Naive thymus-derived CD8-positive, alpha-beta T cell (primary cell): ENCODE measurements around the gene BRD3OS. TPM values are rescaled to one million over a fixed set of nuclear protein-coding genes. Genes with fewer than 3 reads are reported as not detected.

ENCODE experiments used
- ATAC-seq, 2 donors: fragments of 150-1000 bp; cut with Tn5 transposase in 1 of 2; sonication (Bioruptor Pico), chemical (Tn5 transposase) in 1 of 2; 1 replicate in 1 of 2; 2 replicates in 1 of 2; pipeline ENCODE4 v1.10.0; 2021; ENCODE audit warnings: mild to moderate bottlenecking in 2 of 2, moderate library complexity in 2 of 2
- POLR2A ChIA-PET: fragments of 350-600 bp; sonication (Branson Sonifier 250); formaldehyde crosslinking; loops from one replicate; lab custom pipeline; 2021; ENCODE audit warnings: antibody characterized with exemption; lab: Charles Lee
- DNase-seq, 10 donors: peaks; one replicate each; pipeline versions ENCODE4 v3.0.0 to v3.0.0-alpha.2; 2020 to 2022
- H3K27ac Mint-ChIP-seq, 10 donors: one replicate each; pipeline ENCODE4 v1.8.0; 2020 to 2022; ENCODE audit warnings: mild to moderate bottlenecking in 10 of 10, mixed read lengths in 10 of 10, moderate library complexity in 4 of 10, inconsistent platforms in 1 of 10
- H3K27me3 Mint-ChIP-seq, 5 donors: one replicate each; pipeline ENCODE4 v1.8.0; 2021 to 2022; ENCODE audit warnings: mixed read lengths in 5 of 5
- H3K36me3 Mint-ChIP-seq, 3 donors: one replicate each; pipeline ENCODE4 v1.8.0; 2020 to 2022; ENCODE audit warnings: mixed read lengths in 3 of 3, mild to moderate bottlenecking in 2 of 3, inconsistent platforms in 1 of 3
- H3K4me1 Mint-ChIP-seq, 4 donors: one replicate each; pipeline ENCODE4 v1.8.0; 2021 to 2022; ENCODE audit warnings: mixed read lengths in 4 of 4
- H3K4me3 Mint-ChIP-seq, 10 donors: one replicate each; pipeline ENCODE4 v1.8.0; 2020 to 2022; ENCODE audit warnings: mild to moderate bottlenecking in 10 of 10, mixed read lengths in 10 of 10, moderate library complexity in 6 of 10, inconsistent platforms in 1 of 10
- H3K9me3 Mint-ChIP-seq, 9 donors: one replicate each; pipeline ENCODE4 v1.8.0; 2020 to 2022; ENCODE audit warnings: mixed read lengths in 9 of 9, mild to moderate bottlenecking in 3 of 9, inconsistent platforms in 1 of 9, moderate library complexity in 1 of 9
- polyA plus RNA-seq, 3 donors: library from polyadenylated mRNA; unstranded; fragments of 300-500 nt; fragmentation: Illumina TruSeq; gene quantifications; one replicate each; pipeline ENCODE4 v1.2.3, GENCODE V29; 2021
- total RNA-seq, 8 experiments: library from RNA in 2 of 8; stranded (reverse) in 2 of 8; gene quantifications; one replicate each; pipeline ENCODE4 v1.2.3 and lab custom pipeline; 2021 to 2026

The BRD3OS gene
- total and polyA plus RNA-seq, 5 experiments from 2014 or later: 13.8 to 28.6 (median 20.8) TPM

- peaks cover 0 to 14% (median 7%) of the 10 kb centered on the region in 5 donors for H3K27me3 Mint-ChIP-seq
- H3K4me3 Mint-ChIP-seq: no peak overlapping the region
- H3K36me3 Mint-ChIP-seq: no peaks in the 10 kb centered on the region
- H3K9me3 Mint-ChIP-seq: no peaks in the 10 kb centered on the region
- POLR2A ChIA-PET: no interaction called here
- H3K27ac Mint-ChIP-seq: no peak overlapping the region
- no peak for ATAC-seq
- no peaks in the 10 kb centered on the region for H3K4me1 Mint-ChIP-seq
- DNase-seq: no peak
These were observed 25.4 kb upstream of the BRD3OS start for GRCh38 chr9:133999851-134000265.

- H3K4me3 Mint-ChIP-seq: no peak overlapping the region
- no peaks in the 10 kb centered on the region for H3K4me1 Mint-ChIP-seq
- H3K36me3 Mint-ChIP-seq: no peaks in the 10 kb centered on the region
- peaks cover 6 to 20% (median 12%) of the 10 kb centered on the region in 5 donors for H3K27me3 Mint-ChIP-seq
- H3K9me3 Mint-ChIP-seq: no peaks in the 10 kb centered on the region
- no peak overlapping the region for H3K27ac Mint-ChIP-seq
- DNase-seq: no peak
- ATAC-seq: no peak
- POLR2A ChIA-PET: no interaction called here
These were observed 22.5 kb upstream of the BRD3OS start for GRCh38 chr9:134002796-134003195.

- H3K4me1 Mint-ChIP-seq: no peaks in the 10 kb centered on the region
- H3K9me3 Mint-ChIP-seq: no peaks in the 10 kb centered on the region
- ATAC-seq: no peak
- no peak overlapping the region for H3K4me3 Mint-ChIP-seq
- no peaks in the 10 kb centered on the region for H3K36me3 Mint-ChIP-seq
- peak overlapping the region in 1 of 10 donors; percentile 84 for H3K27ac Mint-ChIP-seq
- POLR2A ChIA-PET: no interaction called here
- H3K27me3 Mint-ChIP-seq: peaks cover 6 to 20% (median 12%) of the 10 kb centered on the region in 5 donors
- no peak for DNase-seq
These were observed 22.0 kb upstream of the BRD3OS start for GRCh38 chr9:134003237-134003636.

GRCh38 chr9:134004131-134004873, 21.0 kb upstream of the BRD3OS start:
- DNase-seq (no peak), ATAC-seq (no peak)
- H3K4me1 Mint-ChIP-seq: no peaks in the 10 kb centered on the region
- no peak overlapping the region for H3K4me3 Mint-ChIP-seq
- no peaks in the 10 kb centered on the region for H3K9me3 Mint-ChIP-seq
- POLR2A ChIA-PET: no interaction called here
- peaks cover 6 to 25% (median 12%) of the 10 kb centered on the region in 5 donors for H3K27me3 Mint-ChIP-seq
- peak overlapping the region in 1 of 10 donors; percentile 32 for H3K27ac Mint-ChIP-seq
- no peaks in the 10 kb centered on the region for H3K36me3 Mint-ChIP-seq

- POLR2A ChIA-PET: no interaction called here
- no peak for DNase-seq
- Mint-ChIP-seq H3K36me3 (no peaks in the 10 kb centered on the region), H3K4me3 (no peak overlapping the region), H3K4me1 (no peaks in the 10 kb centered on the region), H3K27ac (peak overlapping the region in 1 of 10 donors; percentile 32), H3K9me3 (no peaks in the 10 kb centered on the region), H3K27me3 (peaks cover 6 to 25% (median 12%) of the 10 kb centered on the region in 5 donors)
- ATAC-seq: no peak
These were observed 20.4 kb upstream of the BRD3OS start for GRCh38 chr9:134004881-134005280.

GRCh38 chr9:134005381-134005780, 19.9 kb upstream of the BRD3OS start:
- Mint-ChIP-seq H3K4me1 (no peaks in the 10 kb centered on the region), H3K9me3 (no peaks in the 10 kb centered on the region), H3K4me3 (no peak overlapping the region), H3K27me3 (peaks cover 6 to 25% (median 11%) of the 10 kb centered on the region in 5 donors), H3K27ac (no peak overlapping the region), H3K36me3 (no peaks in the 10 kb centered on the region)
- POLR2A ChIA-PET: no interaction called here
- DNase-seq (no peak), ATAC-seq (no peak)

- ATAC-seq: no peak
- H3K27ac Mint-ChIP-seq: peak overlapping the region in 1 of 10 donors; percentile 13
- peaks cover 0 to 7% (median 0%) of the 10 kb centered on the region in 9 donors for H3K9me3 Mint-ChIP-seq
- H3K36me3 Mint-ChIP-seq: no peaks in the 10 kb centered on the region
- DNase-seq: no peak
- no peak overlapping the region for H3K4me3 Mint-ChIP-seq
- H3K27me3 Mint-ChIP-seq: peaks cover 5 to 25% (median 10%) of the 10 kb centered on the region in 5 donors
- no peaks in the 10 kb centered on the region for H3K4me1 Mint-ChIP-seq
- POLR2A ChIA-PET: no interaction called here
These were observed 18.1 kb upstream of the BRD3OS start for GRCh38 chr9:134007150-134007549.

GRCh38 chr9:134007571-134007970, 17.7 kb upstream of the BRD3OS start:
- no peak for ATAC-seq
- POLR2A ChIA-PET: no interaction called here

GRCh38 chr9:134010310-134011173, 14.7 kb upstream of the BRD3OS start:
- no peaks in the 10 kb centered on the region for H3K4me1 Mint-ChIP-seq
- no peak overlapping the region for H3K27ac Mint-ChIP-seq
- H3K9me3 Mint-ChIP-seq: peaks cover 0 to 17% (median 0%) of the 10 kb centered on the region in 9 donors
- H3K4me3 Mint-ChIP-seq: no peak overlapping the region
- ATAC-seq (no peak), DNase-seq (no peak)
- POLR2A ChIA-PET: no interaction called here
- peaks cover 0 to 18% (median 10%) of the 10 kb centered on the region in 5 donors for H3K27me3 Mint-ChIP-seq
- H3K36me3 Mint-ChIP-seq: peaks cover 0 to 5% (median 0%) of the 10 kb centered on the region in 3 donors

More at GRCh38 chr9:134007571-134007970, 17.7 kb upstream of the BRD3OS start:
- Mint-ChIP-seq H3K27ac (no peak overlapping the region), H3K4me1 (no peaks in the 10 kb centered on the region), H3K36me3 (no peaks in the 10 kb centered on the region), H3K27me3 (peaks cover 3 to 24% (median 10%) of the 10 kb centered on the region in 5 donors), H3K4me3 (no peak overlapping the region), H3K9me3 (peaks cover 0 to 7% (median 0%) of the 10 kb centered on the region in 9 donors)
- no peak for DNase-seq

- no peak overlapping the region for H3K27ac Mint-ChIP-seq
- ATAC-seq (no peak), DNase-seq (no peak)
- H3K36me3 Mint-ChIP-seq: peaks cover 0 to 5% (median 0%) of the 10 kb centered on the region in 3 donors
- POLR2A ChIA-PET: no interaction called here
- H3K4me3 Mint-ChIP-seq: no peak overlapping the region
- H3K27me3 Mint-ChIP-seq: peaks cover 0 to 18% (median 10%) of the 10 kb centered on the region in 5 donors
- no peaks in the 10 kb centered on the region for H3K4me1 Mint-ChIP-seq
- peaks cover 0 to 17% (median 0%) of the 10 kb centered on the region in 9 donors for H3K9me3 Mint-ChIP-seq
These were observed 13.9 kb upstream of the BRD3OS start for GRCh38 chr9:134011401-134011800.

- Mint-ChIP-seq H3K4me1 (no peaks in the 10 kb centered on the region), H3K9me3 (peaks cover 0 to 17% (median 0%) of the 10 kb centered on the region in 9 donors), H3K36me3 (peaks cover 0 to 5% (median 0%) of the 10 kb centered on the region in 3 donors), H3K27ac (no peak overlapping the region), H3K27me3 (no peaks in the 10 kb centered on the region), H3K4me3 (no peak overlapping the region)
- DNase-seq: no peak
- POLR2A ChIA-PET: no interaction called here
- no peak for ATAC-seq
These were observed 10.3 kb upstream of the BRD3OS start for GRCh38 chr9:134014946-134015345.

GRCh38 chr9:134024214-134024792, 978 bp upstream of the BRD3OS start:
- Mint-ChIP-seq H3K9me3 (no peaks in the 10 kb centered on the region), H3K4me1 (peaks cover 3 to 24% (median 10%) of the 10 kb centered on the region in 4 donors), H3K27ac (peak overlapping the region in 8 of 10 donors; percentile 23 to 82 (median 56)), H3K4me3 (peak overlapping the region; percentile 44 to 89 (median 77)), H3K27me3 (no peaks in the 10 kb centered on the region), H3K36me3 (no peaks in the 10 kb centered on the region)
- POLR2A ChIA-PET: interaction anchor here (1.9 to 2.2 kb wide), 3 partner anchors 12 to 111 kb away, joined by 5 to 14 read pairs (median 9); partner anchors contain the start of genes BRD3 and WDR5
- ATAC-seq: no peak
- no peak for DNase-seq
